ENCODE results near the gene IPCEF1. TPM values are rescaled to one million over a fixed set of nuclear protein-coding genes. Genes with fewer than 3 reads are reported as not detected.

The IPCEF1 gene
- total and polyA plus RNA-seq, 2 of the 4 experiments (the other 2 are of a cell fraction) = under 0.01 to 0.03 TPM

DNA sequence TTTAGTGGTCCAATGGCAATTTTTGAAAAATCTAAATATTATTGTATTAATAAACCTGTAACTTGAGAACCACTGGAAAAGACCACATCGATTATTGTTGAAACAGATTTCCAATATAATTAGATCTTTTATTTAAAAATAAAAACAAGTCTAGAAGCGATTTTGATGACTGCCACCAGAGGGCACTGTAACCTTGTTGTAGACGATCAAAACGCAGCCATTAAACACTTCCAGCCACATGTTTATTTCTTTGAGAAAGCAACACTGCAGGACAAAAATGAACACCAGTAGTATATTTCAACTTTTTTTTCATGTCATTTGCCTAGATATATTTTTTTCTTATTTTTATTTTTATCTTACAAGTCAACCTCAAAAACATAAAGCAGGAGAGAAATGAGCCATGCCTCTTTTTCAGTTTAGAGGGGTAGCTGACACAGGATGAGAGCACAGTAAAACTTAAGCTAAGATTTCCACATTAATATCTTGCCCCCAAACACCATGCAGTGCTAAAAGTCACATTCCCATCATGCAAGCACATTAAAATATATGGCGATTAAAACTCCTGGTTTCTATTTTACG, 202.1 kb downstream of the IPCEF1 start:
- Histone ChIP-seq H3K9ac (ENCODE audit: low read depth, low read length) (no peak overlapping the region), H2AFZ (replicated peaks; ENCODE audit: low read length, poor library complexity) (no peak overlapping the region), H3K27me3 (ENCODE audit: control insufficient read depth, insufficient read depth, low read length) (peaks cover 2% of the 10 kb centered on the region), H3K23ac (ENCODE audit: low read depth, low read length) (no peak overlapping the region), H3K56ac (ENCODE audit: extremely low read depth, insufficient read depth, low read length) (no peak overlapping the region), H3K27ac (ENCODE audit: insufficient read depth, low read length) (no peak overlapping the region), H3K9me1 (ENCODE audit: insufficient read depth, low read length) (no peaks in the 10 kb centered on the region), H3K4me3 (ENCODE audit: insufficient read depth, low read depth, low read length) (no peak overlapping the region), H2BK5ac (ENCODE audit: low read depth, low read length, poor library complexity, severe bottlenecking) (no peak overlapping the region), H2BK15ac (ENCODE audit: low read depth, low read length) (no peak overlapping the region), H3K36me3 (ENCODE audit: control insufficient read depth, insufficient read depth, low read length) (no peaks in the 10 kb centered on the region), H3K14ac (replicated peaks; ENCODE audit: low read depth, low read length) (no peak overlapping the region), H2AK5ac (ENCODE audit: low read depth, low read length) (no peak overlapping the region), H2AK9ac (replicated peaks; ENCODE audit: low read depth, low read length, poor library complexity) (no peak overlapping the region), H4K91ac (ENCODE audit: insufficient read depth, low read depth, low read length) (no peak overlapping the region), H3K79me1 (ENCODE audit: low read depth in 1 of 2, low read length in 2 of 2) (no peaks in the 10 kb centered on the region), H3K18ac (ENCODE audit: low read depth, low read length) (no peak overlapping the region), H2BK20ac (ENCODE audit: low read depth, low read length) (no peak overlapping the region), H4K20me1 (ENCODE audit: insufficient read depth, low read length) (no peaks in the 10 kb centered on the region), H3K9me3 (ENCODE audit: control insufficient read depth, insufficient read depth, low read length) (no peaks in the 10 kb centered on the region; the same call in 1 of the 2 replicates), H2BK120ac (ENCODE audit: low read depth, low read length) (no peak overlapping the region), H3K4me2 (ENCODE audit: low read depth, low read length) (no peak overlapping the region), H4K8ac (ENCODE audit: low read depth in 2 of 2, low read length in 2 of 2) (no peak overlapping the region), H3K4me1 (ENCODE audit: control insufficient read depth, insufficient read depth, low read length) (peaks cover 1% of the 10 kb centered on the region; the same call in 1 of the 2 replicates), H3K4ac (ENCODE audit: low read depth, low read length) (no peak overlapping the region), H4K5ac (ENCODE audit: low read depth, low read length) (no peak overlapping the region)
- POLR2A ChIA-PET (ENCODE audit: unreplicated experiment) = no interaction called here
- intact Hi-C loops (cut with micrococcal nuclease) = loop anchor here (1.0 to 10.0 kb wide), 9 partner anchors 118 to 1120 kb away; no protein-coding TSS in a partner anchor
- in situ Hi-C loops (cut with MboI; ENCODE audit: low sequenced_read_pairs) = loop anchor here (10.0 to 25.0 kb wide), 3 partner anchors 520 to 1117 kb away; no protein-coding TSS in a partner anchor
- BruUV-seq (replicated peaks) = no TSS peak
- dilution Hi-C loops (cut with HindIII; ENCODE audit: low sequenced_read_pairs, unreplicated experiment) = loop anchor here (25.0 kb wide), 1 partner anchor 208 kb away; the partner anchor contains the start of gene IPCEF1
- peak; percentile 59; the same call in 1 of the 2 replicates for ATAC-seq (ENCODE audit: low read depth)
- no CpG with 5 or more reads among the region's 6 CpGs for WGBS, 2 experiments (ENCODE audit: extremely low coverage in 2 of 2, insufficient read length in 1 of 2)
- peak; percentile 80 for DNase-seq
- CTCF ChIA-PET = interaction anchor here (0.6 to 1.4 kb wide), 10 partner anchors 16 to 1453 kb away, joined by 3 to 9 read pairs (median 4); no protein-coding TSS in a partner anchor
- TF ChIP-seq RFX5 (IDR thresholded peaks at IDR 0.05; ENCODE audit: low read depth, low read length) (no peak), MAZ (IDR thresholded peaks at IDR 0.05; ENCODE audit: borderline replicate concordance, low read depth, low read length) (no peak), FOS (IDR thresholded peaks at IDR 0.05; ENCODE audit: low read depth, low read length) (no peak), POLR2A (IDR thresholded peaks at IDR 0.05; ENCODE audit: low read depth, low read length) (0 out of 2 replicates have a peak, but pooled peaks have one; percentile 30), BHLHE40 (IDR thresholded peaks at IDR 0.05; ENCODE audit: low read depth, low read length) (no peak), CHD1 (IDR thresholded peaks at IDR 0.05; ENCODE audit: low read depth, low read length) (no peak), SMC3 (IDR thresholded peaks at IDR 0.05; ENCODE audit: low read depth, low read length) (peak; percentile 91), RAD21 (IDR thresholded peaks at IDR 0.05; ENCODE audit: low read length) (peak; percentile 89), NFE2L2 (IDR thresholded peaks at IDR 0.05; ENCODE audit: low read depth, low read length) (no peak), RCOR1 (IDR thresholded peaks at IDR 0.05; ENCODE audit: insufficient replicate concordance, low read length) (no peak), MXI1 (IDR thresholded peaks at IDR 0.05; ENCODE audit: borderline replicate concordance, low read depth, low read length) (no peak), CEBPB (IDR thresholded peaks at IDR 0.05; ENCODE audit: low read depth, low read length) (no peak)
- TF ChIP-seq, protein P1, sequence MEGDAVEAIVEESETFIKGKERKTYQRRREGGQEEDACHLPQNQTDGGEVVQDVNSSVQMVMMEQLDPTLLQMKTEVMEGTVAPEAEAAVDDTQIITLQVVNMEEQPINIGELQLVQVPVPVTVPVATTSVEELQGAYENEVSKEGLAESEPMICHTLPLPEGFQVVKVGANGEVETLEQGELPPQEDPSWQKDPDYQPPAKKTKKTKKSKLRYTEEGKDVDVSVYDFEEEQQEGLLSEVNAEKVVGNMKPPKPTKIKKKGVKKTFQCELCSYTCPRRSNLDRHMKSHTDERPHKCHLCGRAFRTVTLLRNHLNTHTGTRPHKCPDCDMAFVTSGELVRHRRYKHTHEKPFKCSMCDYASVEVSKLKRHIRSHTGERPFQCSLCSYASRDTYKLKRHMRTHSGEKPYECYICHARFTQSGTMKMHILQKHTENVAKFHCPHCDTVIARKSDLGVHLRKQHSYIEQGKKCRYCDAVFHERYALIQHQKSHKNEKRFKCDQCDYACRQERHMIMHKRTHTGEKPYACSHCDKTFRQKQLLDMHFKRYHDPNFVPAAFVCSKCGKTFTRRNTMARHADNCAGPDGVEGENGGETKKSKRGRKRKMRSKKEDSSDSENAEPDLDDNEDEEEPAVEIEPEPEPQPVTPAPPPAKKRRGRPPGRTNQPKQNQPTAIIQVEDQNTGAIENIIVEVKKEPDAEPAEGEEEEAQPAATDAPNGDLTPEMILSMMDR (conservative IDR thresholded peaks at IDR 0.05; ENCODE audit: low read depth, low read length) = peak; percentile 81
- TF ChIP-seq, protein P2, sequence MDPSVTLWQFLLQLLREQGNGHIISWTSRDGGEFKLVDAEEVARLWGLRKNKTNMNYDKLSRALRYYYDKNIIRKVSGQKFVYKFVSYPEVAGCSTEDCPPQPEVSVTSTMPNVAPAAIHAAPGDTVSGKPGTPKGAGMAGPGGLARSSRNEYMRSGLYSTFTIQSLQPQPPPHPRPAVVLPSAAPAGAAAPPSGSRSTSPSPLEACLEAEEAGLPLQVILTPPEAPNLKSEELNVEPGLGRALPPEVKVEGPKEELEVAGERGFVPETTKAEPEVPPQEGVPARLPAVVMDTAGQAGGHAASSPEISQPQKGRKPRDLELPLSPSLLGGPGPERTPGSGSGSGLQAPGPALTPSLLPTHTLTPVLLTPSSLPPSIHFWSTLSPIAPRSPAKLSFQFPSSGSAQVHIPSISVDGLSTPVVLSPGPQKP (IDR thresholded peaks at IDR 0.05; ENCODE audit: borderline replicate concordance, low read depth, low read length) = no peak
- TF ChIP-seq, protein P3, sequence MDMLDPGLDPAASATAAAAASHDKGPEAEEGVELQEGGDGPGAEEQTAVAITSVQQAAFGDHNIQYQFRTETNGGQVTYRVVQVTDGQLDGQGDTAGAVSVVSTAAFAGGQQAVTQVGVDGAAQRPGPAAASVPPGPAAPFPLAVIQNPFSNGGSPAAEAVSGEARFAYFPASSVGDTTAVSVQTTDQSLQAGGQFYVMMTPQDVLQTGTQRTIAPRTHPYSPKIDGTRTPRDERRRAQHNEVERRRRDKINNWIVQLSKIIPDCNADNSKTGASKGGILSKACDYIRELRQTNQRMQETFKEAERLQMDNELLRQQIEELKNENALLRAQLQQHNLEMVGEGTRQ (IDR thresholded peaks at IDR 0.05; ENCODE audit: low read depth, low read length) = no peak
